ENCODE results near the gene DNAAF3.
A peak's percentile ranks its signal among the peaks of the same experiment; 100 is the strongest.

DNAAF3 gene

DNA sequence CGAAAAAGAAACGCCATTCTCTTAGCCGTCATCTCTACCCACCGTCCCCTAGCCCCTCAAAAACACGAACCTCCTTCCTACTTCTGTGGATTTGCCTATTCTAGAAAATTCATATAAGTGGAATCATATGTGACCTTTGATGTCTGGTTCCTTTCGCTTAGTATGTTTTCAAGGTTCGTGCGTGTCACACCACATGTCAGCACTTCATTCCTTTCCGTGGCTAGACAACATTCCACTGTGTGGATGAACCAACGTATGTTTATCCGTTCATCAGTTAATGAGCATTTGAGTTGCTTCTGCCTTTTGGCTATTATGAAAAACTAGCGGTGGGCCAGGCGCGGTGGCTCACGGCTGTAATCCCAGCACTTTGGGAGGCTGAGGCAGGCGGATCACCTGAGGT is 35.0 kb downstream of the DNAAF3 start:
- peak; percentile 26 for DNase-seq (ENCODE audit: low read depth)
- TF ChIP-seq, protein P1, sequence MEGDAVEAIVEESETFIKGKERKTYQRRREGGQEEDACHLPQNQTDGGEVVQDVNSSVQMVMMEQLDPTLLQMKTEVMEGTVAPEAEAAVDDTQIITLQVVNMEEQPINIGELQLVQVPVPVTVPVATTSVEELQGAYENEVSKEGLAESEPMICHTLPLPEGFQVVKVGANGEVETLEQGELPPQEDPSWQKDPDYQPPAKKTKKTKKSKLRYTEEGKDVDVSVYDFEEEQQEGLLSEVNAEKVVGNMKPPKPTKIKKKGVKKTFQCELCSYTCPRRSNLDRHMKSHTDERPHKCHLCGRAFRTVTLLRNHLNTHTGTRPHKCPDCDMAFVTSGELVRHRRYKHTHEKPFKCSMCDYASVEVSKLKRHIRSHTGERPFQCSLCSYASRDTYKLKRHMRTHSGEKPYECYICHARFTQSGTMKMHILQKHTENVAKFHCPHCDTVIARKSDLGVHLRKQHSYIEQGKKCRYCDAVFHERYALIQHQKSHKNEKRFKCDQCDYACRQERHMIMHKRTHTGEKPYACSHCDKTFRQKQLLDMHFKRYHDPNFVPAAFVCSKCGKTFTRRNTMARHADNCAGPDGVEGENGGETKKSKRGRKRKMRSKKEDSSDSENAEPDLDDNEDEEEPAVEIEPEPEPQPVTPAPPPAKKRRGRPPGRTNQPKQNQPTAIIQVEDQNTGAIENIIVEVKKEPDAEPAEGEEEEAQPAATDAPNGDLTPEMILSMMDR (conservative IDR thresholded peaks at IDR 0.05; ENCODE audit: control insufficient read depth, insufficient read depth, low read depth, low read length) = no peak
- no peak overlapping the region for H3K4me3 ChIP-seq (ENCODE audit: control insufficient read depth, low read depth, low read length)

GRCh38 chr19:55119053-55119452 is 47.4 kb downstream of the DNAAF3 start:
- TF ChIP-seq, protein P1 (conservative IDR thresholded peaks at IDR 0.05; ENCODE audit: control insufficient read depth, insufficient read depth, low read depth, low read length) = no peak
- peak; percentile 44 for DNase-seq (ENCODE audit: low read depth)
- H3K4me3 ChIP-seq (ENCODE audit: control insufficient read depth, low read depth, low read length) = no peak overlapping the region

DNA sequence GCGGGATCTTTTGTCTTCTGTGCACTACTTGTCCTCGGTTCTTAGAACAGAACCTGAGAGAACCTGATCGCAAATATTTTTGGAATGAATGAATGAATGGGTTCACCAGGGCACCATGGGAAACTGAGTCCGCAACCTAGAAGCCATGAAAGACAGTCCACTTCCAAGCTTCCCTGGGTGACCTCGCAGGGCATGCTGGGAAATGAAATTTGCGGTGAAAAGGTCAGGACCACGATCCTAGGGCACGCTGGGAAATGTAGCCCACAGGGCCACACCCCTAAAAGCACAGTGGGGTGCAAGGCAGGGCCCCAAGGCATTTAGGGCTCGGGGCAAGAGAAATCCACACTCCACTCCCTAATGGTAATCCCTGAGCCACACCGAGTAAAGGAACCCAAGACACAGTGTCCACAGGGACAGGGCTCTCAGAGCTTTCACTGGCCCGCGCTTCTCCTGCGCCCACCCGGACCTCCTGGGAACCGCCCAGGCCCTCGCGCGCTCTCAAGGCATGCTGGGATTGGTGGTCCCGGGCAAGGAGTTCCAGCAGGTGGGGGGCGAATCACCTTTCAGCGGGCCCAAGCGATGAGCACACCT is 47.9 kb downstream of the DNAAF3 start:
- TF ChIP-seq, protein P1 (conservative IDR thresholded peaks at IDR 0.05; ENCODE audit: control insufficient read depth, insufficient read depth, low read depth, low read length) = no peak
- peak; percentile 50 for DNase-seq (ENCODE audit: low read depth)
- peak overlapping the region; percentile 72 for H3K4me3 ChIP-seq (ENCODE audit: control insufficient read depth, low read depth, low read length)

DNA sequence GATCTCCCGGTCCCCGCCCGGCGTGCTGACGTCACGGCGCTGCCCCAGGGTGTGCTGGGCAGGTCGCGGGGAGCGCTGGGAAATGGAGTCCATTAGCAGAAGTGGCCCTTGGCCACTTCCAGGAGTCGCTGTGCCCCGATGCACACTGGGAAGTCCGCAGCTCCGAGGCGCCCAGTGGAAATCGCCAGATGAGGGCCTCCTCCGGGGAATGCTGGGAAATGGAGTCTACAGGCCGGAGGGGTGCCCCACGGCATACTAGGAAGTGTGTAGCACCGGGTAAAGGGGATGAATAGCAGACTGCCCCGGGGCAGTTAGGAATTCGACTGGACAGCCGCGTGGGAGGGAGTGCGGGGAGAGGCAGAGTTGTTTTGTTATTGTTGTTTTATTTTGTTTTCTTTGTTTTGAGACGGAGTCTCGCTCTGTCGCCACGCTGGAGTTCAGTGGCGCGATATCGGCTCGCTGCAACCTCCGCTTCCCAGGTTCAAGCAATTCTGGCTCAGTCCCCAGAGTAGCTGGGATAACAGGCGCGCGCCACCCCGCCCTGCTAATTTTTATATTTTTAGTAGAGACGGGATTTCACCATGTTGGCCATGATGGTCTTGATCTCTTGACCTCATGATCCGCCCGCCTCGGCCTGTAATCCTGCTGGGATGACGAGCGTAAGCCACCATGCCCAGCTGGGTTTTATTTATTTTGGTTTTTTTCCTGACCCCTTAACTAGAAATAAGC is 48.6 kb downstream of the DNAAF3 start:
- peak overlapping the region; percentile 72 for H3K4me3 ChIP-seq (ENCODE audit: control insufficient read depth, low read depth, low read length)
- peak; percentile 98 for DNase-seq (ENCODE audit: low read depth)
- TF ChIP-seq, protein P1 (conservative IDR thresholded peaks at IDR 0.05; ENCODE audit: control insufficient read depth, insufficient read depth, low read depth, low read length) = no peak

- no peak for DNase-seq (ENCODE audit: low read depth)
- peak within 1 kb of the TSS; percentile 95 for H3K4me3 ChIP-seq (ENCODE audit: control insufficient read depth, low read depth, low read length)
- TF ChIP-seq, protein P1 (conservative IDR thresholded peaks at IDR 0.05; ENCODE audit: control insufficient read depth, insufficient read depth, low read depth, low read length) = no peak
Measured at GRCh38 chr19:55116859-55117662, 49.4 kb downstream of the DNAAF3 start, which contains the start of gene PPP1R12C. Gene PPP1R12C, minus strand, starts transcription at chr19:55117637. Its CDS starts 94 bp downstream, at chr19:55117543.

DNA sequence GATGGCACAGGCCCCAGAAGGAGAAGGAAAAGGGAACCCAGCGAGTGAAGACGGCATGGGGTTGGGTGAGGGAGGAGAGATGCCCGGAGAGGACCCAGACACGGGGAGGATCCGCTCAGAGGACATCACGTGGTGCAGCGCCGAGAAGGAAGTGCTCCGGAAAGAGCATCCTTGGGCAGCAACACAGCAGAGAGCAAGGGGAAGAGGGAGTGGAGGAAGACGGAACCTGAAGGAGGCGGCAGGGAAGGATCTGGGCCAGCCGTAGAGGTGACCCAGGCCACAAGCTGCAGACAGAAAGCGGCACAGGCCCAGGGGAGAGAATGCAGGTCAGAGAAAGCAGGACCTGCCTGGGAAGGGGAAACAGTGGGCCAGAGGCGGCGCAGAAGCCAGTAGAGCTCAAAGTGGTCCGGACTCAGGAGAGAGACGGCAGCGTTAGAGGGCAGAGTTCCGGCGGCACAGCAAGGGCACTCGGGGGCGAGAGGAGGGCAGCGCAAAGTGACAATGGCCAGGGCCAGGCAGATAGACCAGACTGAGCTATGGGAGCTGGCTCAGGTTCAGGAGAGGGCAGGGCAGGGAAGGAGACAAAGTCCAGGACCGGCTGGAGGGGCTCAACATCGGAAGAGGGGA is 50.1 kb downstream of the DNAAF3 start:
- peak overlapping the region; percentile 95 for H3K4me3 ChIP-seq (ENCODE audit: control insufficient read depth, low read depth, low read length)

More for the DNA sequence above, 50.1 kb downstream of the DNAAF3 start:
- DNase-seq (ENCODE audit: low read depth) = peak; percentile 63
- TF ChIP-seq, protein P1 (conservative IDR thresholded peaks at IDR 0.05; ENCODE audit: control insufficient read depth, insufficient read depth, low read depth, low read length) = no peak
